ENCODE results near the gene SPATA20. TPM values are rescaled to one million over a fixed set of nuclear protein-coding genes. Genes with fewer than 3 reads are reported as not detected.

Gene SPATA20
- total and polyA plus RNA-seq, 2 donors (not counting 3 experiments of a cell fraction or from before 2014, with no cell fraction given) = 42.3 to 51.5 TPM

GRCh38 chr17:50514936-50515702, 31.9 kb upstream of the SPATA20 start:
- no peak overlapping the region for H2AFZ ChIP-seq (ENCODE audit: low read depth, low read length)
- no peak overlapping the region for H3K4me3 ChIP-seq (replicated peaks in 1 of 3; ENCODE audit: insufficient read depth in 1 of 3, low read depth in 1 of 3, low read length in 3 of 3)
- H3K9me3 ChIP-seq (replicated peaks; ENCODE audit: control insufficient read depth, insufficient read depth, low read length) = no peaks in the 10 kb centered on the region
- peaks cover 9% of the 10 kb centered on the region for H3K4me1 ChIP-seq (ENCODE audit: control insufficient read depth, extremely low read depth, insufficient read depth, low read length)
- H3K9me1 ChIP-seq (replicated peaks; ENCODE audit: control insufficient read depth, extremely low read depth, insufficient read depth, low read length) = no peaks in the 10 kb centered on the region
- H3K27ac ChIP-seq (ENCODE audit: insufficient read depth, low read depth, low read length) = no peak overlapping the region
- intact Hi-C loops (cut with micrococcal nuclease) = no loop called here
- dilution Hi-C loops (cut with MboI; ENCODE audit: extremely low pct_ligation_motif_present, low sequenced_read_pairs) = no loop called here
- H3K36me3 ChIP-seq (ENCODE audit: control insufficient read depth in 2 of 2, extremely low read depth in 1 of 2, insufficient read depth in 2 of 2, low read length in 2 of 2) = no peaks in the 10 kb centered on the region
- H3K9ac ChIP-seq (replicated peaks; ENCODE audit: extremely low read depth, insufficient read depth, low read length) = no peak overlapping the region
- DNase-seq (ENCODE audit: low read depth, low spot score) (no peak), FAIRE-seq (no peak)
- no peak overlapping the region for H3K4me2 ChIP-seq (ENCODE audit: insufficient read depth, low read length)
- no peaks in the 10 kb centered on the region for H3K79me2 ChIP-seq (ENCODE audit: control insufficient read depth, insufficient read depth, low read length)
- no TSS peak for BruUV-seq (replicated peaks)
- no peak for TF ChIP-seq POLR2A (IDR thresholded peaks at IDR 0.05; ENCODE audit: low read depth, low read length)
- no peak for TF ChIP-seq POLR2AphosphoS5 (IDR thresholded peaks at IDR 0.05; ENCODE audit: insufficient read depth, low read depth, low read length)
- TF ChIP-seq, protein P1, sequence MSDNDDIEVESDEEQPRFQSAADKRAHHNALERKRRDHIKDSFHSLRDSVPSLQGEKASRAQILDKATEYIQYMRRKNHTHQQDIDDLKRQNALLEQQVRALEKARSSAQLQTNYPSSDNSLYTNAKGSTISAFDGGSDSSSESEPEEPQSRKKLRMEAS (IDR thresholded peaks at IDR 0.05; ENCODE audit: insufficient read depth, insufficient read length) = no peak
- no peak for TF ChIP-seq GATA2 (IDR thresholded peaks at IDR 0.05; ENCODE audit: insufficient read depth, insufficient read length, low read depth, low read length)
- no peak for TF ChIP-seq MYC (IDR thresholded peaks at IDR 0.05; ENCODE audit: low read depth, low read length)
- TF ChIP-seq FOS (IDR thresholded peaks at IDR 0.05; ENCODE audit: borderline replicate concordance, insufficient read depth, low read length) = no peak
- TF ChIP-seq EZH2 (IDR thresholded peaks at IDR 0.05; ENCODE audit: borderline replicate concordance, low read depth, low read length, severe bottlenecking) = no peak
- TF ChIP-seq JUN (IDR thresholded peaks at IDR 0.05; ENCODE audit: borderline replicate concordance, insufficient read depth, insufficient read length, low read depth) = no peak
- no peak for TF ChIP-seq CTCF (IDR thresholded peaks at IDR 0.05; ENCODE audit: extremely low read depth in 1 of 2, insufficient read depth in 1 of 2, low read depth in 1 of 2, low read length in 2 of 2)
- ChIA-PET CTCF (interaction anchor here (0.7 kb wide), 1 partner anchor 17 kb away, joined by 4 read pairs; no protein-coding TSS in a partner anchor), POLR2A (no interaction called here)
- no peaks in the 10 kb centered on the region for H4K20me1 ChIP-seq (replicated peaks; ENCODE audit: control insufficient read depth, extremely low read depth, insufficient read depth, low read length)
- H3K27me3 ChIP-seq (ENCODE audit: control insufficient read depth in 2 of 2, insufficient read depth in 2 of 2, low read length in 2 of 2) = no peaks in the 10 kb centered on the region

Data from endothelial cell of umbilical vein (primary cell).